Globus pallidus (tissue), 1 donor: ENCODE data around the gene HS6ST1.

ENCODE experiments used
- DNase-seq: peaks from one replicate; pipeline ENCODE4 v3.0.0-alpha.2; 2015; ENCODE audit warnings: low spot score

HS6ST1 gene

GRCh38 chr2:128310094-128310716 lies 8.5 kb downstream of the HS6ST1 start:
- no peak for DNase-seq

- peak; percentile 60 for DNase-seq
Observed at GRCh38 chr2:128309280-128310093, 9.2 kb downstream of the HS6ST1 start.

GRCh38 chr2:128308889-128309279 lies 9.8 kb downstream of the HS6ST1 start:
- DNase-seq = no peak

- DNase-seq = peak; percentile 47
Observed at GRCh38 chr2:128308284-128308731, 10.4 kb downstream of the HS6ST1 start.

- DNase-seq = no peak
Observed at GRCh38 chr2:128307595-128307994, 11.1 kb downstream of the HS6ST1 start.

GRCh38 chr2:128306931-128307460 lies 11.7 kb downstream of the HS6ST1 start:
- DNase-seq = no peak

- DNase-seq = no peak
Observed at GRCh38 chr2:128306081-128306930, 12.4 kb downstream of the HS6ST1 start.

- no peak for DNase-seq
Observed at GRCh38 chr2:128305555-128306080, 13.1 kb downstream of the HS6ST1 start.

- DNase-seq = no peak
Observed at GRCh38 chr2:128304715-128305554, 13.7 kb downstream of the HS6ST1 start.

- no peak for DNase-seq
Observed at GRCh38 chr2:128304330-128304714, 14.3 kb downstream of the HS6ST1 start.

- no peak for DNase-seq
Observed at GRCh38 chr2:128303911-128304310, 14.8 kb downstream of the HS6ST1 start.

GRCh38 chr2:128303095-128303791 lies 15.4 kb downstream of the HS6ST1 start:
- DNase-seq = no peak

GRCh38 chr2:128302744-128303067 lies 16.0 kb downstream of the HS6ST1 start:
- no peak for DNase-seq

- no peak for DNase-seq
Observed at GRCh38 chr2:128302011-128302743, 16.5 kb downstream of the HS6ST1 start.

GRCh38 chr2:128301501-128301966 lies 17.1 kb downstream of the HS6ST1 start:
- no peak for DNase-seq

GRCh38 chr2:128301021-128301420 lies 17.6 kb downstream of the HS6ST1 start:
- DNase-seq = no peak

- no peak for DNase-seq
Observed at GRCh38 chr2:128300151-128301020, 18.3 kb downstream of the HS6ST1 start.

- no peak for DNase-seq
Observed at GRCh38 chr2:128299628-128300027, 19.0 kb downstream of the HS6ST1 start.
